HG03442 (cell line): Measurements from ENCODE around the gene NFATC2.

ENCODE experiments used
- ATAC-seq: cut with Tn5 transposase; IDR thresholded peaks from one replicate; pipeline ENCODE4 v1.9.1; 2021; ENCODE audit warnings: mild to moderate bottlenecking, moderate library complexity; ENCODE audit not compliant: unreplicated experiment

The NFATC2 gene

GRCh38 chr20:51437182-51437924 lies 105.2 kb downstream of the NFATC2 start:
- no peak for ATAC-seq

GRCh38 chr20:51434580-51435247 lies 107.8 kb downstream of the NFATC2 start:
- no peak for ATAC-seq

- ATAC-seq, result no peak
These were observed 108.5 kb downstream of the NFATC2 start for GRCh38 chr20:51434026-51434425.

- no peak for ATAC-seq
These were observed 109.6 kb downstream of the NFATC2 start for GRCh38 chr20:51432875-51433274.

GRCh38 chr20:51432251-51432784 lies 110.2 kb downstream of the NFATC2 start:
- no peak for ATAC-seq

- no peak for ATAC-seq
These were observed 111.2 kb downstream of the NFATC2 start for GRCh38 chr20:51431321-51431720.

GRCh38 chr20:51430198-51430950 lies 112.1 kb downstream of the NFATC2 start:
- no peak for ATAC-seq

GRCh38 chr20:51429696-51430095 lies 112.8 kb downstream of the NFATC2 start:
- ATAC-seq, result no peak

GRCh38 chr20:51429144-51429482 lies 113.4 kb downstream of the NFATC2 start:
- no peak for ATAC-seq

- ATAC-seq, result no peak
These were observed 113.9 kb downstream of the NFATC2 start for GRCh38 chr20:51428401-51429143.

GRCh38 chr20:51427651-51428291 lies 114.7 kb downstream of the NFATC2 start:
- ATAC-seq, result no peak

GRCh38 chr20:51426718-51427650 lies 115.5 kb downstream of the NFATC2 start:
- no peak for ATAC-seq

GRCh38 chr20:51425347-51426106 lies 117.0 kb downstream of the NFATC2 start:
- no peak for ATAC-seq

- no peak for ATAC-seq
These were observed 118.0 kb downstream of the NFATC2 start for GRCh38 chr20:51424270-51425117.

GRCh38 chr20:51423810-51424209 lies 118.7 kb downstream of the NFATC2 start:
- no peak for ATAC-seq

GRCh38 chr20:51423290-51423667 lies 119.2 kb downstream of the NFATC2 start:
- ATAC-seq, result peak; percentile 72

GRCh38 chr20:51422514-51423289 lies 119.8 kb downstream of the NFATC2 start:
- no peak for ATAC-seq
